ENCODE results near the gene SLC28A2. TPM values are rescaled to one million over a fixed set of nuclear protein-coding genes. Genes with fewer than 3 reads are reported as not detected.
"Not testable (repeated sequence)": the region's sequence is repeated elsewhere in the genome, so short reads cannot be mapped to it uniquely, and the experiment has no call there.

SLC28A2 gene
- total RNA-seq, 3 donors from 2014 or later = 1.2 to 3.5 (median 2.6) TPM

DNA sequence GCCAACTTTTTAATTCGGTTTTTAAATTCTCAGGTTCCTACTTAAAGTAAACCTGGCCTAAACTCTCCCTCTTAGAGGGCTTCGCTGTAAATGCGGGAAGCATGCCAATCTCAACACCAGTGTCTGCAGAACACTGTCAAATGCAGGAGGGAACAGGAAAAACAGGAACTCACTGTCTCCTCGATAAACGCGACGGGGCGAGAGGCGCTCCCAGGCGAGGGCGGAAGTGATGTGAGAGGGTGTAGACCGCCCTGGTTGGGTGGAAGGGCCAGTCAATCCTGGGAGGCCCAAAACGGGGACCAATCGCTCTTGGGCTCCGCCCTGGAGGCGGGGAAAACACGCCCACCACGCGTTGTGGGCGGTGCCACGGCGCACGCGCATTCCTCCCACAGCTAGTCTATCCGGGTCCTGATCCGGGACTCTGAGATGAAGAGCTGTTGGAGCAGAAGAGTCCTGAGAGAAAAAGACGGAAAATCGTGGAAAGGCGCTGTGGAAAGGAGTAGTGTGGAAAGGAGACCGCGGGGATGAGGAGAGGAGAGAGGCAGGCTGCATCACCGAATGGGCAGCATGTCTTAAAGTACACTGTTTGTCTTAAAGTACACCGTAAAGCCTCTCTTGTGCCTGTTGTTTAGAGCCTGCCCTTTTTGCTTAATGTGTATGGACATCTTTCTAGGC is 27.1 kb downstream of the SLC28A2 start:
- H3K4me3 ChIP-seq = peak overlapping the region; percentile 20
- intact Hi-C loops (cut with DNase I, micrococcal nuclease) = no loop called here

DNA sequence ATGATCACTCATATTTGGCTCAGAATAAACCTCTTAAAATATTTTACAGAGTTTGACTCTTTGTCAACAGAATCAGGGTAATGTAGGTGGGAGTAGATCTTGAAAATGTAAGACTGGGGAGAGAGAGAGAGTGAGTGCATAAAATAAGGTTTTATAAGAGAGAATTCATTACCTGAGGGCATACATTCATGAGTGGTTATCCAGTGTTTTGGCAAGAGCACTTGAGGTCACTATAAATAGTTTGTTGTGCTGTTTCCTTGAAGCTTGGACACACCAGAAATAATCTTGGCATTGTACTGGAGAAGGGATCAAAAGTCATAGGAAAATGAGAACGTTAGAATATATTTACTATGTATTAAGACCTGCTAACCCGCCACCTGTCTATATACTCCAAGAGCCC is 33.4 kb downstream of the SLC28A2 start:
- H3K4me3 ChIP-seq = no peak overlapping the region
- DNase-seq = no peak
- no peaks in the 10 kb centered on the region for H3K4me1 ChIP-seq (ENCODE audit: low read depth)
- H3K9me3 ChIP-seq = no peaks in the 10 kb centered on the region
- no peak for ATAC-seq
- H3K36me3 ChIP-seq (ENCODE audit: low read depth) = no peaks in the 10 kb centered on the region
- TF ChIP-seq, protein P1, sequence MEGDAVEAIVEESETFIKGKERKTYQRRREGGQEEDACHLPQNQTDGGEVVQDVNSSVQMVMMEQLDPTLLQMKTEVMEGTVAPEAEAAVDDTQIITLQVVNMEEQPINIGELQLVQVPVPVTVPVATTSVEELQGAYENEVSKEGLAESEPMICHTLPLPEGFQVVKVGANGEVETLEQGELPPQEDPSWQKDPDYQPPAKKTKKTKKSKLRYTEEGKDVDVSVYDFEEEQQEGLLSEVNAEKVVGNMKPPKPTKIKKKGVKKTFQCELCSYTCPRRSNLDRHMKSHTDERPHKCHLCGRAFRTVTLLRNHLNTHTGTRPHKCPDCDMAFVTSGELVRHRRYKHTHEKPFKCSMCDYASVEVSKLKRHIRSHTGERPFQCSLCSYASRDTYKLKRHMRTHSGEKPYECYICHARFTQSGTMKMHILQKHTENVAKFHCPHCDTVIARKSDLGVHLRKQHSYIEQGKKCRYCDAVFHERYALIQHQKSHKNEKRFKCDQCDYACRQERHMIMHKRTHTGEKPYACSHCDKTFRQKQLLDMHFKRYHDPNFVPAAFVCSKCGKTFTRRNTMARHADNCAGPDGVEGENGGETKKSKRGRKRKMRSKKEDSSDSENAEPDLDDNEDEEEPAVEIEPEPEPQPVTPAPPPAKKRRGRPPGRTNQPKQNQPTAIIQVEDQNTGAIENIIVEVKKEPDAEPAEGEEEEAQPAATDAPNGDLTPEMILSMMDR (IDR thresholded peaks at IDR 0.05) = no peak
- intact Hi-C loops (cut with DNase I, micrococcal nuclease) = no loop called here

More for the DNA sequence above, 27.1 kb downstream of the SLC28A2 start:
- H3K9me3 ChIP-seq = no peaks in the 10 kb centered on the region
- peak; percentile 98 to 100 (median 99) for DNase-seq
- TF ChIP-seq, protein P1 (IDR thresholded peaks at IDR 0.05) = no peak
- peaks cover 7% of the 10 kb centered on the region for H3K4me1 ChIP-seq (ENCODE audit: low read depth)
- peak; percentile 100 for ATAC-seq
- no peaks in the 10 kb centered on the region for H3K36me3 ChIP-seq (ENCODE audit: low read depth)

DNA sequence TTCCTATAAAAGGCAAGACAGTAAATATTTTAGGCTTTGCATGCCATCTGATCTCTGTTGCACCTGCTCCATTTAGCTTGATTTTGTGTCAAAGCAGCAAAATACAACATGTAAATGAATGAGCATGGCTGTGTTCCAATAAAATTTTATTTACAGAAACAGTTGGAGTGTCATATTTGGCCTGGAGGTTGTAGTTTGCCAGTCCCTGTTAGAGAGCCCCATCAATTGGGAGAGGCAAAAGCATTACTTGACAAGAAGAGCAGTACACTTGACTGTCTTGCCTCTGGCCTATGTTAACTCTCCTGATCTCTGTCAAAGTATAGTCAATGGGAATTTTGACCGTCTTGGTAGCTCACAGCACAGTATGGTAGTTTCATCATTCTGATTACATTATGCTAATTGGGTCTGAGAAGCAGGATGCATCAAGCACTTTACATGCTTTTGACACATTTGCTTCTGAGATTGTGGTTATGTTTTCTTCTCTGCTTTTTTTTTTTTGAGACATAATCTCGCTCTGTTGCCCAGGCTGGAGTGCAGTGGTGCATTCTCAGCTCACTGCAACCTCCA is 35.4 kb downstream of the SLC28A2 start:
- ATAC-seq (no peak), DNase-seq (no peak)
- intact Hi-C loops (cut with DNase I, micrococcal nuclease) = no loop called here

DNA sequence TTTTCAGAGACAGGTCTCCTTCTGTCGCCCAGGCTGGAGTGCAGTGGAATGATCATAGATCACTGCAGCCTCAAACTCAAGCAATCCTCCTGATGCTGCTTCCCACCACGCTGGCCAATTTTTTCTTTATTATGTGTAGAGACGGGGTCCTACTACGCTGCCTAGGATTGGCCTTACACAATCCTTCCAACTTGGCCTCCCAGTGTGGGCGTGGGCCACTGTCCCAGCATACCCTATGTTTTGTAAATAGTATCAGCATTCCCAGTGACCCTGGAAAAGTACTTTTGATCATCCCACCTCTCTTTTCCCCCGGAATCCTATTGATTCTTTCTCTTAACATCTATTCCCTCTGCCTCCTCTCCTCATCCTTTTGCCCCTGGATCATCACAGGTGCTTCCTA is 36.9 kb downstream of the SLC28A2 start:
- DNase-seq (no peak), ATAC-seq (no peak)
- no peaks in the 10 kb centered on the region for H3K9me3 ChIP-seq
- TF ChIP-seq, protein P1 (IDR thresholded peaks at IDR 0.05) = no peak
- intact Hi-C loops (cut with DNase I, micrococcal nuclease) = no loop called here
- no peak overlapping the region for H3K4me3 ChIP-seq
- H3K4me1 ChIP-seq (ENCODE audit: low read depth) = no peaks in the 10 kb centered on the region
- H3K36me3 ChIP-seq (ENCODE audit: low read depth) = no peaks in the 10 kb centered on the region

More for the DNA sequence above, 35.4 kb downstream of the SLC28A2 start:
- Histone ChIP-seq H3K4me3 (no peak overlapping the region), H3K36me3 (ENCODE audit: low read depth) (no peaks in the 10 kb centered on the region), H3K9me3 (no peaks in the 10 kb centered on the region), H3K4me1 (ENCODE audit: low read depth) (no peaks in the 10 kb centered on the region)
- TF ChIP-seq, protein P1 (IDR thresholded peaks at IDR 0.05) = no peak

DNA sequence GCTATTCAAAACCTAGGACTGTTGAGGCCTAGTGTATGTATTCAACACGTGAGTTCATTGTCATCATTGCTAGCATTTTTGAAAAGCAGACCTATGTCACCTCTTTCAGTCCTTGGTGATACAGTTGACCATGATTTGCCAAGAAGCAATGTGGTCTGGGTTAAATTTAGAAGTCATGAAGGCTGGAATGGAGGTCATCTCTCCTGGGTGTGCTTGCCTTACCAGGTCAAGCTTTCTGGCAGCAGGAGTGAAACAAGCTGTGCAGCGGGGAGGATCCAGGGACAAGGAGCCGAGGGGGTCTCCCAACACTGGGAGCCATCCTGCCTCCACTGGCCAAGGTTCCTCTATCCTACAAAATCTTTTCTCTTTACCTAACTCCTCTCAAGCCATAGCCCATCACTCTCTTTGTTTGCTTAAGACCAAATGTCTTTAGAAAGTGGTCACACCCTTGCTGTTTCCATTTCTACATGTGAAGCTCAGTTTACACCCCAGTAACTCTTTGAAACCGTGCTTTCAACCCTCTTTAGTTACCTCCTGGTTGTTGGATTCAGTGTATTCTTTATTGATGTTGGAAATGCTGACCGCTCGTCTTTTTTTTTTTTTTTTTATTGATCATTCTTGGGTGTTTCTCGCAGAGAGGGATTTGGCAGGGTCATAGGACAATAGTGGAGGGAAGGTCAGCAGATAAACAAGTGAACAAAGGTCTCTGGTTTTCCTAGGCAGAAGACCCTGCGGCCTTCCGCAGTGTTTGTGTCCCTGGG is 40.0 kb downstream of the SLC28A2 start:
- DNase-seq (no peak), ATAC-seq (no peak)
- intact Hi-C loops (cut with DNase I, micrococcal nuclease) = no loop called here
- TF ChIP-seq, protein P1 (IDR thresholded peaks at IDR 0.05) = no peak
- Histone ChIP-seq H3K9me3 (no peaks in the 10 kb centered on the region), H3K4me1 (ENCODE audit: low read depth) (no peaks in the 10 kb centered on the region), H3K4me3 (no peak overlapping the region), H3K36me3 (ENCODE audit: low read depth) (no peaks in the 10 kb centered on the region)

DNA sequence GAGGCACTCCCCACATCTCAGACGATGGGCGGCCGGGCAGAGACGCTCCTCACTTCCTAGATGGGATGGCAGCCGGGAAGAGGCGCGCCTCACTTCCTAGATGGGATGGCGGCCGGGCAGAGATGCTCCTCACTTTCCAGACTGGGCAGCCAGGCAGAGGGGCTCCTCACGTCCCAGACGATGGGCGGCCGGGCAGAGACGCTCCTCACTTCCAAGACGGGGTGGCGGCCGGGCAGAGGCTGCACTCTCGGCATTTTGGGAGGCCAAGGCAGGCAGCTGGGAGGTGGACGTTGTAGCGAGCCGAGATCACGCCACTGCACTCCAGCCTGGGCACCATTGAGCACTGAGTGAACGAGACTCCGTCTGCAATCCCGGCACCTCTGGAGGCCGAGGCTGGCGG is 41.3 kb downstream of the SLC28A2 start:
- H3K9me3 ChIP-seq; H3K4me1 ChIP-seq (ENCODE audit: low read depth); intact Hi-C loops (cut with DNase I, micrococcal nuclease); H3K36me3 ChIP-seq (ENCODE audit: low read depth); DNase-seq; H3K4me3 ChIP-seq; ATAC-seq: not testable (repeated sequence)

DNA sequence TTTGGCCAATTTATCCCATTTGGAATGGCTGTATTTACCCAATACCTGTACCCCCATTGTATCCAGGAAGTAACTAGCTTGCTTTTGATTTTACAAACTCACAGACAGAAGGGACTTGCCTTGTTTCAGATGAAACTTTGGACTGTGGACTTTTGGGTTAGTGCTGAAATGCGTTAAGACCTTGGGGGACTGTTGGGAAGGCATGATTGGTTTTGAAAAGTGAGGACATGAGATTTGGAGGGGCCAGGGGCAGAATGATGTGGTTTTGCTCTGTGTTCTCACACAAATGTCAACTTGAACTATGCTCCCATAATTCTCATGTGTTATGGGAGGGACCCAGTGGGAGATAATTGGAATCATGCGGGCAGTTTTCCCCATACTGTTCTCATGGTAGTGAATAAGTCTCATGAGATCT is 46.9 kb downstream of the SLC28A2 start:
- H3K4me1 ChIP-seq (ENCODE audit: low read depth); H3K36me3 ChIP-seq (ENCODE audit: low read depth); DNase-seq; intact Hi-C loops (cut with DNase I, micrococcal nuclease); ATAC-seq; H3K9me3 ChIP-seq; H3K4me3 ChIP-seq: not testable (repeated sequence)

Measured in mucosa of descending colon (tissue), 3 donors.